Measurements from ENCODE around the gene IRF9.

The IRF9 gene

DNA sequence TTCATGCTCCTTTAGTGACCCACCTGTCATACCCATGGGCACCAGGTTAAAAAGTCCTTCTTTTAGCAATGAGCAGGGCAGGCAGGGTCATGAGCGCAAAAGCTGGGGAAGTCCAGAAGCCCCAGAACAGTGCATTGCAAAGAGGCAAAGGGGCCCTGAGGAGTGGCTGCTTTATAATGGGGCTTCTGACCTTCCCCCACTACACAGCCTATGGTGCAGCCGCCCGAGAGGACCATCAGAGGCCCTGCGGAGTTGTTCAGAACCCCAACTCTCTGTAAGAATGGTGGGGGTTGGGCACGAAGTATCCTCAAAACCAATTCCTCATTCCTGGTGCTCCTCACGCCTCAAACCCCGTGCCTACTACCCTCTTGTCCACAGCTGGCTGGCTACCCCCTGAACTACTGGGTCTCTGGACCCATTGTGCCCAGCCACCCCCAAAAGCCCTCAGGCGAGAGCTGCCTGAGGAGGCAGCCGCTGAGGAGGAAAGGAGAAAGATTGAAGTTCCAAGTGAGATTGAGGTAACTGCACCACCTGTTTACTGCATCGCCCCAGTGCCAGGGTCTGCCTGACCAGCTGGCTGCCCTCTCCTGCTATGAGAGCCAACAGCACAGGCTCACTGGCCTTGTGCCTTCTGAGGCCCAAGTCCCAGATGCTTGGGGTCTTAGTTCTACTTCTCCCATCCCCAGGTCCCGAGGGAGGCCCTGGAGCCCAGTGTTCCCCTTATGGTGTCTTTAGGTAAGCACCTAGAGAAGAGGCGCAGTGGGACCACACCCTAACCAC lies 17.5 kb downstream of the IRF9 start:
- DNase-seq: no peak

DNA sequence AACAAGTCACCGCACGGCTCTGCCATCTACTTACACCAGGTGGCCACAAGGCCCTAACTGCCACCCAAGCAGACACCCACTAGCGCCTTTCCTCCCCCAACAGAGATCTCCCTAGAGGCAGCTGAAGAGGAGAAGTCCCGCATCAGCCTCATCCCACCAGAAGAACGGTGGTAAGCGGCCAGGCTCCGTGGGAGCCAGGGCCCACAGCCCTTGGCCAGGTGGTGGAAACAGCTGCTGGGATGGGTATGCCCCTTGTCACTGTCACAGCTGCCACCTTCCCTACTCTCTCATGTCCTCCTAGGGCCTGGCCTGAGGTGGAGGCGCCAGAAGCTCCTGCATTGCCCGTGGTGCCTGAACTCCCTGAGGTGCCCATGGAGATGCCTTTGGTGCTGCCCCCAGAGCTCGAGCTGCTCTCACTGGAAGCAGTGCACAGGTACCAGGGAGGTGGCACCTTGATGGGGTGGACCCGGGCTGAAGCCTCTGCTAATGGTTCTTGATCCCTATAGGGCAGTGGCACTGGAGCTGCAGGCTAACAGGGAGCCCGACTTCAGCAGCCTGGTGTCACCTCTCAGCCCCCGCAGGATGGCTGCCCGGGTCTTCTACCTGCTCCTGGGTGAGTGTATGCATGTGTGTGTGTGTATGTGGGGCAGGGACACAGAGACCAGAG lies 18.4 kb downstream of the IRF9 start:
- DNase-seq: no peak

DNA sequence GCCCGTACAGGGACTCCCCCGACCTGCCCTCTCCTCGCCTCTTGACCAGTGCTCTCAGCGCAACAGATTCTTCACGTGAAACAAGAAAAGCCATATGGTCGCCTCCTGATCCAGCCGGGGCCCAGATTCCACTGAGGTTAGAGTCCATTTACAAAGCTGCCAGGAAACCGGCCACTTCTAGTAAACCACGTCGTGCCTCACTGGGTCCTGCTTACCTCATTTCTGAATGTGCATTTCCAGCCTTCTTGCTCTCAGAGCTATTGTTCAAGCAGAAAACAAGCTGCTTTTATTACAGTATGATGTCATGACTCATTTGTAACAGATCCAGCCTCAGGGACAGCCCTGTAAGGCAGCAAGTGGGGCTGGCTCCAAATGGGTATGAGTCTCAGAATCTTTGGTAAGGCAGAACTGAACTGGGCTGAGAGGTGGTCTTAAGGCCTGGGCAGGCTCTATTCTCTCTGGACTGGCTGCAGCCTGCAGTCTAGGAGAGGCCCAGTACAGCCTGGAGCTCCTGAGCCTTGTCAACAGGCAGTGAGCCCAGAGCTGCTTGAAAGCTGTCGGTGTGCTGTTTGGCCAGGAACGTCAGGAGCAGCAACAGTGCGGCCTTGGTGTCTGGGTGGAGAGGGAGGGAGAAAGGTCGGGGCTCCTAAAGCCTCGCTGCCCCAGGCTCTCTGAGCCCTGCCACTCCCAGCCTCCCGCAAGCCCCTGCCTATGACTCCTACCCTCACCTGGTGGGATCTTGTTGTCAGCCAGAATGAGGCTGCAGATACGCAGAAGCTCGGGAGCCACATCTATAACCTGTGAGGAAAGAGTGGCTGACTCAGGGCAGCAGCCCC lies 19.1 kb downstream of the IRF9 start:
- DNase-seq: no peak

DNA sequence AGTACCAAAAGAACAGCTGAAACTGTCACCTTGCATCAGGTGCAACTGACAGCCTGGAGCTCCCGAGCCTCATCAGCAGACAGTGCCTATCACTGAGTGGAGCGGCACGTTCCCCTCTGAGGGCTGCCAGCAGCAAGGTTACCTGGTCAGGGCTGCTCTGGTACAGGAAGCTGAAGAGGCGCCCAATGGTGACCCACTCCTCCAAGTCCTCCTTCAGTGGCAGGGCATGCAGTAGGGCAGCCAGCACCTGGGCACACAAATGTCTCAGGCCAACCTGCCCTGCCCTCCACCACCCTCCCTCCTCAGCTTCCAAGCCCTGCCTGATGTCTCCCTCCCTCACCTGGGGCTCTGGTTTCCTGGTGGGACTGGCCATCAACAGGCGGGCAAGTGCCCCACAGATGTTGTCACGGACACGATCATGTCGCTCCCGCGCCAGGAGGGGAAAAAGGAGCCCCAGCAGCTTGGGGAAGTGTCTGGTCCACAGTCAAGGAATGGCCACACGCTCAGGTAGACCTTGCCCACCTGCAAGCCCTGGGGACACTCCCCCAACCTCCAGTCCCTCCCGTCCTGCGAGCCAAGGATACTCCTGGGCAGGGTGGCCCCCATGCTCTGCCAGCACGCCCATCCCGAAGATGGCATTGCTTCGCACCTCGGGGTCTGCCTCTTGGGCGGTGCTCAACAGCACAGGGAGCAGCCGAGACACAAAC lies 20.5 kb downstream of the IRF9 start:
- DNase-seq: no peak

DNA sequence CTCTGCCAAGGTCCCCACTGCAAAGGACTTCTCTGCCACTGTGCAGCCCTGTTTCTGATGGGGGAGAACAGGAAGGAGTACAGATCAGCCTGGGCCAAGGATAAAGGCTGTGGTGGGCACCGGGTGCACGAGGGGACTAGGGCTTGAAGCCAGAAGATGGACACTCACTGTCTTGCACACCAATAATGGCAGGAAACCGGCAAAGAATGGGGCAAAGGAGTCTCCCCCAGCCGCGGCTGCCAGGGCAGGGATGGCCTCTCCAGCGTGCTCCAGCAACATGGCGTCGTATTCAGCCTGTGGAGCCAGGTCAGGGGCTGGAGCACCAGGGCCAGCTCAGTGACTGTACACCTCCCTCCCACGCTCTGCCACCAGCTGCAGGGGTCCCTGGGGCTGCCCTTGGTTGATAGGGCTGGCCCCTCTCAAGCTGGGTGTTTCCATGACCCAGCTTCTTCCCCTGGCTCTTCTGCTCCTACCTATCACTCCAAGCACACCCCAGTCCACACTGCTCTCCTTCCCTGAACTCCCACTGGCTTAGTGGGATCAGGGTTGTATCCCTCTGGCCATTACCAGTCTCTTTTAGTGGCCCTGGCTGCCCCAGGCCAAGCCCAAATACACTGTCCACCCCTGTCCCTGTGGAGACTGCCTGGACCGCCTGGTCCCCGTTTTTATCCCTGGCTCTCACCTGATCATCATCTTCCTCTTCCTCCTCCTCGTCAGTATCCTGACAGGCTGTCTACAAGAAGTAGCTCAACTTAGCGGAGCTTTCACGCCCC lies 21.2 kb downstream of the IRF9 start:
- DNase-seq: no peak

DNA sequence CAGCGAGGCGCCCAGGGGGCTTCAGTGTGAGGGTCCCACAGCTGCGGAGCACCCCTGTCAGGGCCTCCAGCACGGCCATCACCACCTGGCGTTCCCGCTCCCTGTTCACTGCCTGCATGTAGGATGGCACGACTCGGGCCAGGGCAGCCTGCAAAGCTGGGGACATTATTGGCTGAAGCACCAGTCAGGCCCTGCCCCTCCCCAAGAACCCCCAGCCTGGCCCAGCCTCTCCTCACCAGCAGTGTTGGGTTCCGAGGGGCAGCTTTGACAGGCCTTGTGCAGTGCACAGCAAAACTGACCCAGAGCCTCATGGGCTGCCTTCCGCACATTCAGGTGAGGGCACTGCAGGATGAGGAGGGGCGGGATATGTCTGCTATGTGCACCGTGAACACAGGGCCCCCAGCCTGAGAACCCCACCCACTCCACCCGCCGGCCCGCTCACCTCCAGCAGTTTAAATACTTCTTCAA lies 22.0 kb downstream of the IRF9 start:
- DNase-seq: no peak

DNA sequence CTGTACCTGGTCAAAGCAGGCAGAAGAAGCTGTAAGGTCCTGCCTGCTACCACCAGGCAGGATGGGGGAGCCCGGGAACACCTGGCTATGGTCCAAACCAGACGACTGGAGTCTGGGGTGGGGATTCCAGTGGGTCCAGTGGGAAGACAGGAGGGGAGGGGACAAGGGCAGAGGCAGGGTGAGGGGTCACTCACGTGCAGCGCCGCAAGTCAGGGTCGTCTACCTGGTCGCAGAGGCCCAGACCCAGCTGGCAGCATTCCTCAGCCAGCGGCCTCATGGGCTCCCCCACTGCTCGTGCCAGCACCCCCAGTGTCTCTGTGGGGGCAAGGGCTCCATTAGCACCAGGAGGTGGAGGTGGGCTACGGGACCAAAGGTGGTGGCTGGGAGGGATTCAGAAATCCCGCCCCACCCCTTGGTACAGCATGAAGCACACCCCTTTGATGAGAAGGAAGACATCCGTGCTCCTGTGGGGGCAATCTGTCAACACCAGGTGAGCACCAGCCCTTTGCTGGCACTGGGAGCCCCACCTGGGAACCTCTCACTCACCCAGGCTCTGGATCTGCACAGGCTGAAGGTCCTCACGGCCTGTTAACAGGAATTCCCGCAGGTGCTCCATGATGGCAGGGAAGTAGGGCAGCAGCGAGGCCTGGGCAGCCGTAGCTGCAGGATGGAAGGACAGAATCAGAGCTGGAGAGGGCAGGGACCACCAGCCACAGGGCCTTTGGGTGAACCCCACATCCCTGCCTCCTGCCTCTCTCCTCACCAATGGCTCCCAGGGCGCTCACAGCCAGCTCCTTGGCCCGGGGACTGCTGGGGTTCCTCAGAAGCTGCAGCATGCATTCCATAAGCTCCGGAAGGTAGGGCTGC lies 23.3 kb downstream of the IRF9 start:
- DNase-seq: no peak

DNA sequence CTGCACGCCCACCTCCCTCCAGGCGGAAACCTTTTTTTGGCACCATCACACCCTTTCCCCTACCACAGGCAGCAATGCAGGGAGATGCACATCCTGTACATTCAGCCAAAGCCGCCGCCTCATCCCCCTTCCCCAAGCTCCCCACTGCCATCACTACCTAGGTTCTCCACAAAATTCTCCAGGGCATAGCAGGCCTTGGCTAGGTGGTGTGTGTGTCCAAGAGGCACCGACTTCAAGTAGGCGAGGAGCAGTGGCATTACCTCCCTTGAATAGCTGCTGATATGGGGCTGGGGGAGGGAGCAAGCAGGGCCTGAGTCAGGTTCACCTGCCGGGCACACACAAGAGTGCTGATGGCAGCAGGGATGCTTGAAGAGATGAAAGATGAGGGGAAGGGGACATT lies 24.0 kb downstream of the IRF9 start:
- no peak for DNase-seq

DNA sequence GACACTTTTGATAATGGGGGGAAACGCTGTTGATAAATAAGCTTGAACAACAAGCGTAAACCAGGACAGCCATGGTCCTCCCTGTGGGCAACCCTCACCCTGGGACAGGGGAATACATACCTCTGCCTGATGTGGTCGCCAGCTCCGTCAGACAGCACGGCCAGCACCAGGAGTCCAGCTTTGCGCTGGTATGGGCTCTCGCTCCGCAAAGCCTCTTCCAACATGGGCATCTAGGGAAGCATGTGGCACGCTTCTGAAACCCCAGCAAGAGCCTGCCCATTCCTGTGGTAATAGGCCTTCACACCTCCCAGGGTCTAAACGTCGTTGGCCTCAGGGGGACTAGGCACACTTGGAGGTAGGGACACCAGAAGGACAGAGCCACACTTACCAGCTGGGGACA lies 24.7 kb downstream of the IRF9 start:
- no peak for DNase-seq

DNA sequence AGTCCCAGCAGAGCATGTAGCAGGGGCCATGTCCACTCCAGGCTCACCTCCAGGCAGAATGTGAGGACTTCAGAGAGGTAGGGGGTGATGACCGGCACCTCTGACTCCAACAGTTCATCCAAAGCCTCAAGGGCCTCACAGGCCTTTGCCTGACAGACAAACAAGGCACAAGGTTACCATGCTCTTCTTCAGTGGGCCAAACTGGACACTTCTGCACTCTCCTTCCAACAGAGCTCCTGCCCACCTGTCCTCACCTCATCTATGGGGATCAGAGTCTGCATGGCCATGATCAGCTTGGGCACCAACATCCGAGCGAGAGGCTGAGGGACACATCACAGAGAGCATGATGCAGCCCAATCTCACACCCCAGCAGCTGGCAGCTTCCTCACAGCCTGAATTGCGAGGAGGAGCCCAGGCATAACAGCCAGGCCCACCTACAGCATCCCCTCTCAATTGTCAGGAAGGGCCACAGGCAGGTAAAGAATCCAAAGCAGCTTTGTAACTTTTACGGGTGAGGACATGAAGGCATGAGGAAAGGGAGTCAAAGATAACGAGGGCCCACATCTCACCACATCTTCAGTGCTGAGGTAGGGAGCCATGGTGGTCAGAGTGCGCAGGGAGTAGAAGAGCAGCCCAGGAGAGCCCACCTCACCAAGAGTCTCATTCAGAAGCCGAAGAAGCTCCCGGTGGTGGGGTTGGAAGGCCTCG lies 25.9 kb downstream of the IRF9 start:
- DNase-seq: no peak

DNA sequence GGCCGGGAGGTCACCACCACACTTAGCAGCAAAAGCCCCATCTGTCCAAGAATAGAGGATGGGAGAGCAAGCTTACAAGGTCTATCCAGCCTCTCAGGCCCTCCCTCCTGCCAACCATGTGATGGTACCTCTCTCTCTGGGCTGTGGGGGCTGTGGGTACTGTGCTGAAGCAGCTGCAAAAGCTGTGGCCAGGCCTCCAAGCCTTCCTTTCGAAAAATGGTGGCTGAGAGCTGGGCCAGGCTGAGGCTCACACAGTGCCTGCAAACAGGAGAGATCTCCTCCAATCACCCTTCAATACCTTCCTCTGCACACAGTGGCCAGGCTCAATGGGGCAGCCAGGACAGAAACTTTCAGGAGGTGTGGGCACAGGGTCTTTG lies 26.5 kb downstream of the IRF9 start:
- no peak for DNase-seq

DNA sequence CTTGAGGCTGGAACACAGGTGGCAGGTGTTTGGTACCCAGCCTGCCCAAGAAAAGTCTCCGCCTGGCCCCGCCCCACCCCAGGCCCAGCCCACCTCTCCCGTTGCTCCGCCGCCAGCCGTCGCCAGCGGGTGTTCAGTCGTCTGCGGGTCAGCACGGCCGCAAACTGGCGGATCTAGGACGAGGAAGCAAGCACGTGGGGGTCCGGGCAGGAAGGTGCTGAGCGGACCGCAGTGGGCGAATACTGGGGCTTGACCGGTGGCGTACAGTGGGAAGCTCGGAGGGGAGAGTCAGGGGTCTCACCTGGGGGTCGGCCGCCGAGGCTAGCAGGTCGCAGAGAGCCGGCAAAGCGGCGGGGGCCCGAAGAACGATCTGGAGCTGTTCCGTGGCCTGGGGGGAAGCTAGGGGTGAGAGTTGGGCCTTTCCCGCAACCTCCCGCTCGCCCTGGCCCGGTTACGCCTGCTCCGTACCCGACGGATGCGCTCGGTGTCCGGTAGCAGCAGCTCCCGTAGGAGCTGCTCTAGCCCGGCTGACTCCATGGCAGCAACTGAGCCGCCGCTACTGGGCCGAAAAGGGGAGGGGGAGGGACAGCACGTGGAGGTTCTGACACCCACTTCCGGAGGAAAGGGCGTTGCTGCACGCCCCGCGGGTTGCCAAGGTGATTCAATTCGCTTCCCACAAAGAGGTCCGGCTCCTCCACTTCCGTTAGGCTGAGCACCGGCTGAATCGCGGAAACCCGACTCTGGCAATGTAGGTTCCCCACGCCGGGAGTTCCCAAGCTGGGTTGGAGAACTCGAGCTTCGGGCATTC lies 27.4 kb downstream of the IRF9 start, which contains the start of gene IPO4:
Gene IPO4, minus strand, starts transcription at position 566 of the 808 bp plus-strand sequence. Its CDS starts 29 bp downstream, at position 537.
- peak; percentile 92 for DNase-seq

DNA sequence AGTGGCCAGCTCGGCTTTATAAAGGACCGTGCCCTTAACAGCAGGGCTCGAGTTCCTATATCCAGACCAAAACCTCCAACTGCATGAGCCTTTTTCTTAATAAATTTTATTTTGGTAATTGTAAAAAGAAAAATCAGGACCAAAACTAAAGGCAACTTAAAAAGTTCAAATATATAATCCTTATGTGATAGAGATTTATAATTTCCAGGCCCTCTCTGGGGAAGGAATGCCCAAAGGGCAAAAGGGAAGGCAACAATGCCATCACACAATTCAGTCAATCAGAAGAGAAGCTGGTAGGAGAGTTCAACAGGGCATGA lies 28.0 kb downstream of the IRF9 start:
- no peak for DNase-seq

DNA sequence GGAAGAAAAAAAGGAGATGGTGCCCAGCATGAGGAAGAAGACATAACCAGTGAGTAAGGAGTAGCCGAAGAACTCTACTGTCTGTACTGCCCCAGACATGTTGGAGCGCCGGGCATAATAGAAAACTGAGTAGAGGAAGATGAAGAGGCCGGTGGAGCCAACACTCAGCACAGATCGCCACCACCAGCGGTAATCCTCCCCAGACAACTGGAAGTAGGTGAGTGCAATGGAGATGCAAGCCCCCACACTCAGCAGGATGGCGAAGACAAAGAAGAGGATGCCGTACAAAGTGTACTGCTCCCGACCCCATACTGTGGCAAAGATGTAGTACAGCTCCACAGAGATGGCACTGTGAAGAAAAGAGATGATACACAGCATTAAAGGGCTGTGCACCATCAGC lies 28.4 kb downstream of the IRF9 start:
- no peak for DNase-seq

DNA sequence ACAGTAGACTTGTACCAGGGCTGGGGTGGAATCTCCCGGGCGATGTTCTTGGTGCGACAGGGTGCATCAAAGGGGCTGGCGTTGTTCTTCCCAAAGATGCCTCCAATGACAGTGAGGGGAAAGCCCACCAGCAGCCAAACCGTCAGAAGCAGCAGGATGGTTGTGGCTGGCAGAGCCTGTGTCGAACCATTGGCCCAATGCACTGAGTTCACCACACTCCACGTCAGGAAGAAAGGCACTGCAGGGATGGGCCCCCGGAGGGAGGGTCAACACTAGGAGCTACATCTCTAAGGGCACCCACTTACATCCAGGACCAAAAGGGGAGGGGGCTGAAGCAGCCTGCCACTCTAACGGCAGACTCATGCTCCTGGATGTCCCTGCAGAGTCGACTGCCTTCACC lies 29.4 kb downstream of the IRF9 start:
- DNase-seq: no peak

DNA sequence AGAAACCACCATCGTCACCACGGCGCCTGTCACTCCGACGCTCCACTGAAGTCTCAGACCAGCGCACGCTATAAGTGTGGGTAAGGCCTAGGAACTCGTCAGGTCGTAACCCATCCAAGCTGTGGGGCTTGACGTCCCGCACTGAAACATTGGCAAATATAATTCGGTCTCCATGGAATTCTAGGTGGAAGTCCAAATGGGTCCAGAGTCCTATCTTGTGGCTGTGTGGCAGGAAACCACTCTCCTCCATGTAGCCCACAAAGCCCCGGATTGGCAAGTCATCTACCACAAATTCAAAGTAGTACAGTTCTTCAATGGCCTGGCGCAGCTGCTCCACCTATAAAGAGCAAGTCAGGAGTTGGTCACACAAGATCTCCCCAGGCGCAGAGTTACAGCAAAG lies 31.9 kb downstream of the IRF9 start:
- DNase-seq: no peak

DNA sequence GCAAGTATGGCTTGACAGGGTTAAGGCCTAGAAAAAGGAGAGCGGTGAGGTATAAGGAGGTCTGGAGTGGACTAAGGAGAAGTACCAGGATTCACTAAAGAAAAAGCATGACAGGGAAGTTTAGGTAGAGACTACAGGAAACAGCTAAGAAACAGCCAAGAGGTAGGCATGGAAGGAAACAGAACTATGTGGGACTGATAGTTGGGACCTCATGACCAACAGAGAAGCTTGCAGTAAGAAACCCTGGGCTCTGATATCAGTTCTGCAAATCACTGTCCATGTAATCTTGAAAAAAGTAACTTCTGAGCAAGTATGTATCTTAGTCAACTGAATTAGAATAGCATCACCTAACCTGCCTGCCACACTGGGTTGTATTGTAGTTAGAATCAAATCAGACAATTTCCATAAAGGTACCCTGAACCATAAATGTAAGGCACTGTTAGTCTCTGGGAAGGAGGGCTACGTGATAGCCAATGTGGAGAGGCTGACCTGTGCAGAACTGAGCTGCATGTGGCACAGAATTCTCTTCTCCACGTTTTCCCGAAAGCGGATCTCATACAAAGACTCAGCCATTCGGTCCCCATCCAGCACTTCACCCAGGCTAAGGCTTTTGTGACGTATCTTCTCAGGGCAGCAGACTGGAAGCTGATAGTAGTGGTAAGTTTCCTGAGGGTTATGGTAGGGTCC lies 33.3 kb downstream of the IRF9 start:
- no peak for DNase-seq

DNA sequence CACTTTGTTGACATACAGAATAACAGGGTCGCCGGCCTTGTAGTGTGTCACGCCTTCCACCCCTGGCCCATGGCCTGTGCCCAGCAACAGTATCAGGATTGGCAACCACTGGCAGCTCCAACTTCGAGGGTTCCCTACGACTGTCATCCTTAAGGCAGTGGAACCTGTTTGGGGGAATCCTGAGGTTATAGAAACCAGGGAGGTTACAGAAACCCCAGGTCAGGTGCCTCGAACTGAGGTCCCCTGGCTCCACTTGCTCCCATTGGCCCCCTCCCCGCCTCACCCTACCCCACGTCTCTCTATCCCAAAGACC lies 33.8 kb downstream of the IRF9 start:
- no peak for DNase-seq
